Measurements from ENCODE around the gene TCL1B. TPM values are rescaled to one million over a fixed set of nuclear protein-coding genes. Genes with fewer than 3 reads are reported as not detected.

Gene TCL1B
- total and polyA plus RNA-seq, 4 donors, result 0.19 TPM; not detected in 3

DNA sequence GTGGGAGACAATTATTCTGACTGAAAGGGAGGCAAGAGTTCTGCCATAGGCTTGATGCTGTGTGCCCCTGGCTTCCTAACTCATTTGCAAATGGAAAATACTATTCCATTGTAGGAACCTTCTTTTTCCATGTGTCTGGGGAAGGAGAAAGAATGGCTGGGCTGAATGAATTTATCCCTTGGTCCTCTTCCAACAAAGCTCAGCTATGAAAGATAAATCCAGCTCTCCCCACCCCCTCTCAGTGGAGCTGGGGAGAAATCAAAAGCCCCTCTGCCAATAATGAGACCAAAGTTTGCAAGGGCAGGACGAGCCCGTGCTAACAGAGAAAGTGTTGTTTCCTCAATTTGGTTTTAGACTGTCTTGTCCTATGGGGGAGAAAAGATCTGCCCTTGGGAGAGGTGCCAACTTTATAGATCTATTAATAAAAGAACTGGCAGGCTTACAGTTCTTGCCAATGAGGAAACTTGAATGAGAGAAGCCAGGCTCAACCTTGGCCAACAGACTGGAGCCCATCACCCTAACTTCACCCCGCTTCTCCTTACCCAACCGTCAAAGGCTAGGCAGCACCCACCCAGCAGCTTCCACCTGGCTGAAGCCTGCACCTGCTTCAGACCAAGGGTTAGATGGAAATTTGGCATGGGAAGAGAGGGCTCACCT lies 8.9 kb upstream of the TCL1B start (continued):
- no peak for TF ChIP-seq GABPA (IDR thresholded peaks at IDR 0.05 in 1 of 2, conservative IDR thresholded peaks at IDR 0.05 in 1 of 2)
- TF ChIP-seq, protein P1, sequence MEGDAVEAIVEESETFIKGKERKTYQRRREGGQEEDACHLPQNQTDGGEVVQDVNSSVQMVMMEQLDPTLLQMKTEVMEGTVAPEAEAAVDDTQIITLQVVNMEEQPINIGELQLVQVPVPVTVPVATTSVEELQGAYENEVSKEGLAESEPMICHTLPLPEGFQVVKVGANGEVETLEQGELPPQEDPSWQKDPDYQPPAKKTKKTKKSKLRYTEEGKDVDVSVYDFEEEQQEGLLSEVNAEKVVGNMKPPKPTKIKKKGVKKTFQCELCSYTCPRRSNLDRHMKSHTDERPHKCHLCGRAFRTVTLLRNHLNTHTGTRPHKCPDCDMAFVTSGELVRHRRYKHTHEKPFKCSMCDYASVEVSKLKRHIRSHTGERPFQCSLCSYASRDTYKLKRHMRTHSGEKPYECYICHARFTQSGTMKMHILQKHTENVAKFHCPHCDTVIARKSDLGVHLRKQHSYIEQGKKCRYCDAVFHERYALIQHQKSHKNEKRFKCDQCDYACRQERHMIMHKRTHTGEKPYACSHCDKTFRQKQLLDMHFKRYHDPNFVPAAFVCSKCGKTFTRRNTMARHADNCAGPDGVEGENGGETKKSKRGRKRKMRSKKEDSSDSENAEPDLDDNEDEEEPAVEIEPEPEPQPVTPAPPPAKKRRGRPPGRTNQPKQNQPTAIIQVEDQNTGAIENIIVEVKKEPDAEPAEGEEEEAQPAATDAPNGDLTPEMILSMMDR (IDR thresholded peaks at IDR 0.05; ENCODE audit: low read depth, low read length, missing input control), result no peak
- TF ChIP-seq EGR1 (IDR thresholded peaks at IDR 0.05; ENCODE audit: low read depth in 2 of 2), result no peak
- TF ChIP-seq HNF4A (conservative IDR thresholded peaks at IDR 0.05), result no peak

DNA sequence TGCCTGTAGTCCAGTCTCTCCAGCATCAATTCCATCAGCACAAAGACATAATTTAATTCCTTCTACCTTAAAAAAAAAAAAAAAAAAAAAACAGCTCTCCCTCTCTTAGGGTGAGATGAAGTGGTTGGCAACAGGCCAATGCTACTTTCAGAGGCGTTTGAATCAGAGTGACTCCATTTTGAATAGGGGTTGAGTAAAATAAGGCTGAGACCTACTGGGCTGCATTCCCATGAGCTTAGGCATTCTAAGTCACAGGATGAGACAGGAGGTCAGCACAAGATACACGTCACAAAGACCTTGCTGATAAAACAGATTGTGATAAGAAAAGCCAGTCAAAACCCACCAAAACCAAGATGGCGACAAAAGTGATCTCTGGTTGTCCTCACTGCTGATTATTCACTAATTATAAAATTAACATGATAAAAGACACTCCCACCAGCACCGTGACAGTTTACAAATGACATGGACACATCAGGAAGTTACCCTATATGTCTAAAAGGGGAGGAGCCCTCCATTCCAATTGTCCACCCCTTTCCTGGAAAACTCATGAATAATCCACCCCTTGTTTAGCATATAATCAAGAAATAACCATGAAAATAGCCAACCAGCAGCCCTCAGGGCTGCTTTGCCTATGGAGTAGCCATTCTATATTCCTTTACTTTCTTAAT lies 6.9 kb upstream of the TCL1B start:
- Histone ChIP-seq H3K4me1 (ENCODE audit: control insufficient read depth in 4 of 4, insufficient read depth in 4 of 4, low read length in 3 of 4) (peaks cover 0 to 3% (median 0%) of the 10 kb centered on the region in 4 donors), H3K9ac (ENCODE audit: low read depth in 1 of 2, low read length in 2 of 2) (no peak overlapping the region), H3K27me3 (ENCODE audit: control insufficient read depth in 4 of 4, insufficient read depth in 4 of 4, low read length in 3 of 4) (peaks cover 0 to 3% (median 0%) of the 10 kb centered on the region in 4 donors), H3K36me3 (ENCODE audit: control insufficient read depth in 4 of 4, insufficient read depth in 3 of 4, low read depth in 1 of 4, low read length in 3 of 4) (no peaks in the 10 kb centered on the region), H3K4me3 (ENCODE audit: low read depth in 1 of 3, low read length in 3 of 3) (no peak overlapping the region), H3K9me3 (ENCODE audit: control insufficient read depth in 4 of 4, low read length in 3 of 4) (peaks cover 0 to 4% (median 0%) of the 10 kb centered on the region in 4 donors), H3K27ac (ENCODE audit: low read depth in 1 of 2, low read length in 2 of 2) (no peak overlapping the region)
- TF ChIP-seq ZBTB33 (IDR thresholded peaks at IDR 0.05) (no peak), FOXA2 (IDR thresholded peaks at IDR 0.05) (no peak), EGR1 (IDR thresholded peaks at IDR 0.05; ENCODE audit: low read depth in 2 of 2) (no peak), JUND (IDR thresholded peaks at IDR 0.05) (no peak), FOXA1 (IDR thresholded peaks at IDR 0.05) (no peak), ATF3 (IDR thresholded peaks at IDR 0.05) (no peak), RAD21 (IDR thresholded peaks at IDR 0.05) (no peak), REST (IDR thresholded peaks at IDR 0.05) (no peak), NR2F2 (IDR thresholded peaks at IDR 0.05) (no peak), HNF4A (conservative IDR thresholded peaks at IDR 0.05) (no peak), MAX (IDR thresholded peaks at IDR 0.05) (no peak), GABPA (IDR thresholded peaks at IDR 0.05 in 1 of 2, conservative IDR thresholded peaks at IDR 0.05 in 1 of 2) (no peak)
- TF ChIP-seq, protein P1 (IDR thresholded peaks at IDR 0.05; ENCODE audit: low read depth, low read length, missing input control), result no peak
- no peak for DNase-seq (ENCODE audit: low spot score)
- 63% methylated on average over 4 of the region's 4 CpGs for WGBS

Data from liver (tissue), 9 donors.